Activated CD4-positive, CD25-positive, alpha-beta regulatory T cell treated with anti-CD3 and anti-CD28 coated beads, Interleukin-2, amount 50 U/mL, for 24 hours (primary cell): ENCODE measurements around the gene ARAP1.

Source experiments
- ATAC-seq, 2 donors: fragments of 150-1000 bp; cut with Tn5 transposase; one replicate each; pipeline ENCODE4 v1.10.0; 2021; ENCODE audit warnings: mild to moderate bottlenecking in 1 of 2, moderate library complexity in 1 of 2

ARAP1 gene

DNA sequence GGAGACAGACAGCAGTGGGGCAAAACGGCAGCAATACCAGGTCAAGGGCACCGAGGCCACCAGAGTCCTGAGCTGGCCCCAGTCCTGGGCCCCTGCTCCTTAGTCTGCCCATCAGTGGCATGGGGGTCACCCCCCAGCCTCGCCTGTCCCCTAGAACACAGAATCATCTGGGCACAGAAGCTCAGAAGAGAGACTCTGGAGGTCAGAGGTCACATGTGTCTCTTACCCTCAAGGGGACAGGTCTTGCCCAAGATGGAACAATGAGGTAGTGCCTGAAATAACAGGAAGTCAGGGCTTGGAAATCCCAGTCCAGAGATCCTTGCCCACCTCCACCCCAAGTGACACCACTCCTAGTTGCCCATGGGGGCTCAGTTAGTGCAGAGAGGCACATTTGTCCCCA, 98.6 kb downstream of the ARAP1 start:
- ATAC-seq, result no peak

DNA sequence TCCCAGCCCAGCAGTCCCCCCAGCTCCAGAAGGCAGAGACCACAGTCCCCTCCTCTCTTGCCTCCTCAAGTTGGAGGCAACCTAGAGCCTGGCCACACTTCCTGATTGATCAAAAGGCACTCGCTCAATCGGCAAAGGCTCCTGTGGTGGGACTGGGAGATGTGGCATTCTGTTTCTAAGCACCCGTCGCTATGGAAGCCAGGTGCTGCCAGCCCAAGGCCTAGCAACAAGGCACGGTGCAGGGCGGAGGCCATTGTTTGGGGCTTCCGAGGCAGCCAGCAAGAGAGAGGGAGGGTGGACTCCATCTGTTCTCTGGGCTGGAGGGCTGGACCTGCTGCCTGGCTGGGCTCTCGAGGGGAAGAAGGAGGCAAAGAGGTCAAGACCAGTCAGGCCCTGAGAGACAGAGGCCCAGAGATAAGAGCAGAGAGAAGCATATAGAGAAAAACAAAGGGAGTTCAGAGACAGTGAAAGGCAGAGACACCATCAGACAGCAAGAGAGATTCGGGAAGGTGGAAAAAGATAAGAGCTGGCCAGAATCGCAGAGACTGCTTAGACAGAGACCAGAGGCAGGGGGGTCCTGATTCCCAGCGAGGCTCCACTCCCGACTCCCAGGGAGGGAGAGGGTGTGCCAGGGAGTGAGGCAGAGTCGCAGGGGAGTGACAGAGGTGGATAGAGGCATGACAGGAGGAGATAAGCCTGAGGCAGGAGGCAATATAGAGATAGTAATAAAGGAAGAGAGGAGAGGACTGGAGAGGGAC, 99.2 kb downstream of the ARAP1 start:
- no peak for ATAC-seq

DNA sequence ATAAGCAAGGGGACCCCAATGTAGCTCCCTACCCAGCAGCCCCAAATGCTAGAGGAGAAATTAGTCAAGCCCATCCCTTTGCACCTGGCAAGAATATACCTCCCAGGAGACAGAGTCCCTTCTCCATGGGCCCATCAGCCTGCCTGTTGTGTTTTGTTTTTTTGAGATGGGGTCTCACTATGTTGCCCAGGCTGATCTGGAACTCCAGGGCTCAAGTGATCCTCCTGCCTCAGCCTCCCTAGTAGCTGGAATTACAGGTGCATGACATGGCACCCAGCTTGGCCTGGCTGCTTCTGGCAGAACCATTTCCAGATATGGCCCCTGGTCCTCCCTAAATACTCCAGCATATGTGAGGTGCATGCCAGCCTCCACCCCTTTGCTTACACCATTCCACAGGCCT, 100.1 kb downstream of the ARAP1 start:
- no peak for ATAC-seq

DNA sequence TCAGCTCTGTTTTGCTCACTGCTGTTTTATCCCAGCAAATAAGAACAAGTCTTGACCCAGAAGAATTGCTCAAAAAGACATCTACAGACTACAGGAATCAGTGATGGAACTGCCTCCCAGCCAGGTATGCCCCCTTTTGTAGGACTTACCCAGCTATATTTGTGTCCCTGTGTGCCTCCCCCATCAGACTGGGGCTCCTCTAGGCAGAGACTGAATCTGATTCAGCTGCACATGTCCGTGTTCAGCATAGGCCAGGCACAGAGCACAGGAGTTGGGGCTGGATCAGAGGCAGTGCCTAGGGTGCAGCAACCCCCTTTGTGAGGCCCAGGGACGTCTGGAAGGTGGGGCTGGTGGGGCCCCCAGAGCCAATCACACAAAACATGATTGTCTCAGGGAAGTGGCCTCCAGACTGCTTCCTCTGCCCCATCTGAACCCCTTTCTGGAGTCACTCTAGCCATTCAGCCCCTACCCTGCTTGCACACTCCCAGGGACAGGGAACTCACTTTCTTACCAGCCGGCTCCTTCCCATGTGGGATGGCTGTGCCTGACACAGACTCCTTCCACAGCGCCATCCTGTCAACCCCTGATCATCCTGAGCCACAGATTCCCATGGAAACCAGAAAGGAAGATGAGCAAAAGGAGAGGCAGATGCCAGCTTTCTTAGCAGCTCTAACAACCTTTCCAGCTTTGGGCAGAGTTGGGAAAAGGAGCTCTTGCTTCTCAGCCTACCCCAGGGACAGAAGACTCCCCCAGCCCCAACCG, 102.8 kb downstream of the ARAP1 start:
- no peak for ATAC-seq

DNA sequence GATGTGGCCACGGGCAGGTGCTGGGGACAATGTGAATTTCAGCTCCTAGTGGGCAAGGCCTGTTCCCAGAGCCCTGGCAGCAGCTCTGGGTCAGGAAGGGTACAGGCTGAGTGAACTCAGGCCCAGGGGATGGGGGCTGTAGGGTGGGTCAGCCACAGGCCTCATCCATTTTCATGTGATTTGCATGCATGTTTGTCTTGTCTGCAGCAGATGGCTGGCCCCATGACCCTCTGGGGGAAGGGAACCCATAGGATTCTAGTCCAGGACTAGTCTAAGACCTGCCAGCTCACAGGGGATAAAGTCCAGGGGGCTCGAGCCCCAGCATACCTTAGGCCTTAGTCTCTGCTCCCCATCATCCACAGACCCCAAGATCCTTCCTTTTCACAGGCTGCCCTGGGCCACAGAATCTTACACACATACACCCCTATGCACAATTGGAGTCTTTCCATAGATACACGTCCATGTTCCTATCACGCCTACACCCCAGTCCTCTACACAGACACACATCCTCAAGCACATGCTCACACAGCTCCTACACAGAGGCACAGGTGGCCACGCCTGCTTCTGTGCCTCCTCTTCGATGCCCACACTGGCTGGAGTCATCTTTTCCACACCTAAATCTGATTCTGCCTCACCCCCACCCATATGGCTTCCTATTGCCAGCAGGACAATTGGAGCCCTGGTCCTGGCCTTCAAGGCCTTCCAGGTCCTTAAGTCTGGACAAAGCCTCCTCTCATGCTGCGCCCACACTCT, 103.6 kb downstream of the ARAP1 start:
- no peak for ATAC-seq

DNA sequence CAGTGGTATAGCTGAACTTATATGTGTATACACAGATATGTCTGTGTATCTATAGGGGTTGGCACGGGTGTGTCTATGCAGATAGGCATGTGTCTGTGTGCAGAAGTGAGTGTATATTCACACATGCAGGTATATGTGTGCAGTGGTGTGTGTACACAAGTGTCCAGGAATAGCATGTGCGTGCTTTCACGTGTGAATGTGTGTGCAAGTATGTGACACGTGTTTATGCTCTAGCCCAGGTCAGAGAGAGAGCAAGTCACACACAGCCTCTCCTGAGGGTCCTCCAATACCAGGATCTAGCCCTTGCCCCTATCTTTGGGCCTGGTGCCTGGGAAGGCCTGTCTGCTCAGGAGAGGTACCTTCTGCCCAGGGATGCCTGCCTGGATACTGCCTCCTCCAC, 104.3 kb downstream of the ARAP1 start:
- no peak for ATAC-seq

DNA sequence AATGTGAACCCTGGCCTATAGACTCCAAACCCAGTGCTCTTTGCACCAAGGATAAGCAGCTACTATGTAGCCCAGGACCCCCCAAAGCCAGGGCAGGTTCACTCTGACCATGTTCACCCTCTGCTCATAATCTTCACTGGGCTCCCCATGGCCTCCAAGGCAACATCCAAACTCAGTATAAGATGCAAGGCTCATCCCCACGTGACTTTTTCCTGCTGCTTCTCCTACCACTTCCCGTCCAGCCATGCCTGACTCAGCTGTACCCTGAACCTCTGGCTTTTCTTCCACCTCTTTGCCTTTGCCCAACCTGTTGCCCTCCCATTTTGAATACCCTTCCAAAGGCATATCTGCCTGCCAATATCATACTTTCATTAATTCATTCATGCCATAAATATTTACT, 105.7 kb downstream of the ARAP1 start:
- ATAC-seq, result no peak

DNA sequence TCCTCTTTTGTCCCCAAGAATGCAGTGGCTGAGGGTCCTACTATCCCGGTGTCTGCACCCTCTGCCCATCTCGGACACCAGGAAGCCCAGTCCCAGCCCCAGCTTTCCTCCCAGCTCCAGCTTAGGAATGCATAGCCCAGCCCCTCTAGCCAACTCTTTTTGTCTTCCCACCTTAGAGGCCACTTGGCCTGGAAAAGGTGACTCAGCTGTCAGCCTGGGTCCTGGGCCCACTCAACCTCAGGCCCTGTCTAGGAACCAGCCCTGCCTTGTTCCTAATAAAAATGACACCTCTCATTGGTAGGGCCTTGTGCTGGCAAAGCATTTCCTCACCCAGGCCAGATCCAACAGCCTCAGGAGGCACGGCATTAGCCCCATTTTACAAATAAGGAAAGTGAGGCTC, 106.2 kb downstream of the ARAP1 start:
- ATAC-seq, result no peak

DNA sequence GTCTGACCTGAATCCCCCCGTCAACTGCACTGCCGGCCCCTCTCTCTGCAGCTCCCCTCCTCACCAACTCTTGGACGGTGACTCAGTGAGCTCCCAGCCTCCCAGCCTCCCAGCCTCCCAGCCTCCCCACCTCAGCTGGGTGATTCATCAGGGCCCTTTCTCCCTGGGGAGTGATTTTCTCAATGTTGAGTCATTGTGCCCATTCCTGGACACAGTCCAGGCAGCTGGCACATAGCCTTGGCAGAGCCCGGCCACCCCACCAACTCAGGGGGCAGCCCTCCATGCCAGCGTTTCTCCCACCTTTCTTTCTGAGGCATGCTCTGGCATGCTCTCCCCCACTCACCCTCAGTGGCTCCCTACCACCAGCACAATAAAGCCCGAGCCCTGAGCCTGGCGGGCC, 108.7 kb downstream of the ARAP1 start:
- no peak for ATAC-seq

DNA sequence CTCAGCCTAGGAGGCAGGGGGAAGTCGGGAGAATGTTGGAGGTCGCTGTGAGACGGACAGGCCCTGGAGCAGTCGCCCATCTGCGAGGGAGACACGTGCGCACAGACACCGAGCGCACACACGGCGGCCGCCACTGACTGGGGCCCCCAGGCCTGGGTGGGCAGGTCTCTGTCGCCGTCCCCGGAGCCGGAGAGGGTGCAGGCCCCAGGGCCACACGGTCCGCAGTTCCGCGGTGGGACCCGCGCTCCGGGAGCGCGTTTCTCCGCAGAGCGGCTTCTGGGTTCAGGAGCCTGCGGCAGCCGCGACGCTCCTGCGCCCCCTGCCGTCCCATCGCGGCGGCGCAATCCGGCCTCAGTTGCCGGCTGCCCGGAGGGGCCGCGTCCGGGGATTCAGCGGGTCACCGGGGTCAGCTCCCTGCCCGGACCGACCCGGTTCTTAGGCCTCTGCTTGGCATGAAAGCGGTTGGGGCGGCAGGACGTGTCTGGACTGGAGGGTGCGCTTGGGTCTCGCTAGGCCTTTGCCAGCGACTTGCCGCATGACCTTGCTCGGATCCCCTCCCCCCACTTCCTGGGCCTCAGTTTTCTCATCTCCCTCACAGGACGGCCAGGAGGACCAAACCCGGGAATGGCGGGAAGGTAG, 109.2 kb downstream of the ARAP1 start:
- peak; percentile 72 to 76 for ATAC-seq

DNA sequence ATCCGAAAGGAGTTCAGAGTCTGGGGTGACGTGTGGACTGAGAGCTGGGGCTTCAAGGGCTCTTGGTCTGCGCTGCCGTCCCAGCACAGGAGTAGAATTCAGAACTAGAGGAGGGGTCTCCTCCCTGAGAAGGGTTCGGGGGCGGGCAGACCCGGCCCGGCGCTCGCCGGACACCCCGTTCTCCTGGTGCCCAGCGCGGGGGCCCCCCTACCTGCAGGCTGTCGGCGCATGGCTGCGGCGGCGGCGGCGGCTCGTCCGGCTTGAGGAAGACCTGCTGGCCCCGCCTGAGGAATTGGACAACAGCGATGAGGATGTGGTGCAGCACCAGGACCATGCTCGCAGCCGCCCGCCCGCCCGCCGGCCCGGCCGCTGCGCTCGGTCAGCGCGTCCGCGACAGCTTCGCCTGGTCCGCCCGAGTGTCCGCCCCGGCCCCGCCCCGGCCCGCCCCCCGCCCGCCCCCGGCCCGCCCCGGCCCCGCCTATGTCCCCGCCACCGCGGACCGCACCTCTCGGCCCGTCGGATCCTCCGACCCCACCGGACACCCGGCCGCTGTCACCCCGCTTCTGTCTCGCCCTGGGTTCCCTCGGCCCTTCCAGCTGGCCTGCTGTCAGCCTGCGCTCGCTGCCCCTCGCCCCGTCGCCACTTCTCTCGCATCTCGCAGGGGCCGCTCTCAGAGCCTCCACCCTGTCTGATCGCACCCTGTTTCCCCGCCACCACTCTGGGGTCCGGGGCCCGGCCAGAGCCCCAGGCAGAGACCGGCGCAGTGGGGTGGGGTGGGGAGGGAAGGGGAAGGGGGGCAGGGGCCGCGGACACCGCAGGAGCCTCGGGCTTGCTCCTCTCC, 109.9 kb downstream of the ARAP1 start:
- ATAC-seq, result peak; percentile 41 to 49

DNA sequence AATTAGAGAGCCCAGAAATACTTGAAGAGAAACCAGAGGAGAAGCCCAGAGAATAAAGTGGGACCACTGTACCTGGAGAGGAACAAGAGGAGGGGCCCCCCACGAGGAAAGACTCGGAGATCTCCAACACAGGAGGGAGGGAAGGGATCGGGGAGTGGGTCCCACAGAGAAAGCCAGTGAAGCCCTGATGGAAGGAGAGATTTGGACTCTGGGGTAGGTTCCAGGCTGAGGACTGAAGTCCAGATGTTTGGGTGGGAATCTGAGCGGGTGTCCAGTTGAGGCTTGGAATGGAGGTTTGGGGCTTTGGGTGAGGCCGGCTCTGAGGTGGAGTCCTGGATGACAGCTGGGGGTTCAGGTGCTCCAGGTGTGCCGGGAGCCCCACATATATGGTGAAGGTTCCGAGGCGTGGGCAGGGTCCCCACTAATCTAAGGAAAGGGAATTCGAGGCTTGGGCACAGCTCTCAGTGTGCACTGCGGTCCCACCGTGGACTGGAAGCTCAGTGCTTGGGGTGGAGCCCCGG, 110.6 kb downstream of the ARAP1 start:
- no peak for ATAC-seq

DNA sequence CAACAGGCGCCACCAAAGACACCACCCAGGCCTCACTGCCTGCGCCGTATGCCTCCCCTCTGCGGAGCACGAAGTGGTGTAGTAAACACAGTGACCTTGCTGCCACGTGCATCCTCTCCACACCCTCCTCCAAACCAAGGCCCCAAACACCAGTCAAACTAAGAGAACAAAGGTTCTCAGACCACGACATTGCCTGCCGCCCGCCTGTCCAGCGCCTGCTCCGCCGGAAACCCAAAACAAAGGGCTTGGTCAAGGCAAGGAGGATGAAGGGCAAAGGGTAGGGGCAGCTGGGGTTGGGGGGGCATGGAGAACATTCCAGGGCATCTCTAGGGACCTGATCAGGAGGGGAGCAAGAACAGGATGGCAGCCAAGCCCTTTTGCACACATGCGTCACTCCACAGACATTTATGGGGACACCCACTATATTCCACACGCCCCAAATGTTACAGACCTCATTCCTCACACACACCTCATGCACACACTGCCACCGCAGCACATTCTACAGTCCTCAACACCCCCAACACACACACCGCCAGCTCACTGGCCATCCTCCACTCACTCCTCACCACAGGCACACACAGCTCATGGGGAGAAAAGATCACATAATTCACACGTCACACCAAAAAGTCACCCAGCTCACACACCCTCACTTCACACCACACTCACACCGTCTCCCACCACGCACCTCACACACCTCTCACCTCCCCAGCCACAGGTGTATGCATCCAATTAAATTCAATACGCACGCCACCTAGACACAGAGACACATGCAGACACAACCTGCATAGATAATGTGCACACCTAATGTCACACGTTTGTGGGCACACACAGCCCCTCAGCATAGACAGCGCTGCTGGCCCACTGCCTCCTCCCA, 112.5 kb downstream of the ARAP1 start:
- no peak for ATAC-seq

DNA sequence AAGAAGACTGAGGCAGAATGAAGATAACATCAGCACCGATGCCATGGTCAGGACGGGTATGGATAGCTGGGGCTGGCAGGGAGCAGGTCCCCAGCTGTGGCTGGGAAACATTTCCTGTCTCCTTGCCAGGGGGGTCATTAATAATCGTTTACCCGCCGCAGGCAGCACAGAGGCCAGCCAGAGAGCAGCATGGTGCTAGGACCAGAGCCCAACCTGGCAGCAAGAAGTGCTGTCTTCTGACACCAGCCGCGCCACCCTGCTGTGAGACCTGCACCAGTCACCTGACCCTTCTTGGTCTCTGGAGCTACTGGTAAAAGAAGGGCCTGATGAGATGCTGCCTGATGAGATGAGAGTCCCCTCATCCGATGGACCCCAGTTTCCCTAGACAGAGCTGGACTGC, 114.3 kb downstream of the ARAP1 start:
- no peak for ATAC-seq

DNA sequence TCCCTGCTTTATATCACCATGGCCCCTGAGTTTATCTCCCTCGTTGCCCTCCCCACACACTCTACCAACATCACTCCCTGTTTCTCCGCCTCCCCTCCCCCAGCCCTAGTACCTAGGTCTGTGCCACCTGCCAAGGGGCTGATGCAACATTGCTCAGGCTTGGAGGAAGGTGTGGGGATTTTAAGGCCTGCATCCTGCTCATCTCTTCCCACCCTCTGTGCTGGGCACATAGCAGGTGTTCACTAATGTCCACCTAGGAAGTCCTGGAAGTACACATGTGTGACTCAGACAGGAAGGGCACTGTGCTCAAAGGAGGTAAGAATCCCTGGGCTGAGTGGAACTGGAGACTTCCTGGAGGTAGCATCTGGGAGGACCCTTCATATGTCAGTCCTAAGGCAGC, 115.0 kb downstream of the ARAP1 start:
- ATAC-seq, result no peak

DNA sequence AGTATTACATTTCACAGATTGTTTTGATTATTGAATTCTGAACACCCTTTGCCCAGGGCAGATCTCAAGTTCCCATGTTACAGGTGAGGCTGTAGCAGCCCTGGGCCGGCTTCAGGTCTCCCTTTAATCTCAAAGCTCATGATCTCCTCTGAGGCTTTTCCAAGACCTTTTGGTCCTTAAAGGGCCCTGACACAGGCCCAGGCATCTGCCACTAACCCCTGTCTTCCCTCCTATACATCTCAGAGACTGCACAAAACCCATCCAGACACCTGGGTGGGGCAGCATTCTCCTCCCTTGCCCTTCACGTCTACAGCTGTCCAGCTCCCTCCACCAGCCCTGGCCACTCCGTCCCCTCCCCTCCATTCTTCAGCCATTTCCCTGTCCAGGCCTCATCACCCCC, 115.8 kb downstream of the ARAP1 start:
- no peak for ATAC-seq

DNA sequence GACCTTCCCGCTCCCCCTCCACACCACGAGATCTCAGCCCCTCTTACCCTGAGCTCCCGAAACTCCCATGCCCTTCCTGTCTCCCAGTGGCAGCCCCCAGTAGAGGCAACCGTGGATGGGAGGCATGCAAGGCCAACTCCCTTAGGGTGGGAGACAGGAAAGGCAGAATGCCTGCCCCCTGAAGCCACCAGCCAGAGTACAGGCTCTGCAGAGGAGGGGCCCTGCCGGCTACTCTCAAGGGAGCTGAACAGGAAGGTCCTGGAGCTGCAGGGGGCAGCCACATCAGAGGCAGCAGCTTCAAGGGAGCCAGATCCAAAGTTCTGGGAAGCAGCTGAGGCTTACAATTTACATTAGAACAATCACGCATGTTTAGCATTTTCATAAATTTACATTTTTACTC, 116.3 kb downstream of the ARAP1 start:
- no peak for ATAC-seq

DNA sequence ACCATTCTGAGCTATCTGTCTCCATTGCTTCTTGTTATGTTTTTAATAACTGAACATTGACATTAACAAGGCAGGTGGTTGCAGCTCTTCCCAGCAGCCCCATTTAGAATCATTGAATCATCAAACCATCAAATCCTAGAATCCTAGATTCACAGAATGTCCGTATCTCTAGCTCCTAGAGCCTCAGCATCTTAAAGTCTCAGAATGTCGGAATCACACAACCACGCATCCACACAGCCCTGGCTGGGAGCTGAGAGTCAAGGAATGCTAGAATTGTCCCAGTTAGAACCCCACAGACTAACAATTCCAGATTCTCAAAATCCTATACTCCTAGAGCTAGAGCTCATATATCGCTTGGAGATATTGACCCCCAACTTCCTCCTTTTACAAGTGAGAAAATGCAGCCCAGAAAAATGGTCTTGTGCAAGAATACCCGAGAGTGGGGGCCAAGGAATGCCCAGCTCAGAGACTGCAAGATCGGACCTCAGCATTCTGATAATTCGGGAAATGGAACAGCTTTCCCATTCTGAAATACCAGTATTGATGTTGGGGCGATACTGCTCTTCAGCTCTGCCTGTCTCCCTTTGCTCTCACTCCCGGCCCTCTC, 116.8 kb downstream of the ARAP1 start:
- no peak for ATAC-seq
